Fibroblast of lung (primary cell): ENCODE data around the gene SPRR1A.

ENCODE experiments used
- CTCF ChIP-seq, 2 donors: IDR thresholded peaks in 1 of 2; conservative IDR thresholded peaks in 1 of 2; 1 replicate in 1 of 2; 2 replicates in 1 of 2; pipeline ENCODE4 v1.5.1; 2011 to 2012; ENCODE audit warnings: low read length in 2 of 2, control low read depth in 1 of 2, inconsistent platforms in 1 of 2, low read depth in 1 of 2, mild to moderate bottlenecking in 1 of 2
- EZH2 ChIP-seq: IDR thresholded peaks from 2 replicates; pipeline ENCODE4 v1.5.1; 2012; ENCODE audit warnings: low read length, control low read depth, mild to moderate bottlenecking; ENCODE audit errors: missing control alignments

GRCh38 chr1:152982076-152982475 lies 1.8 kb upstream of the SPRR1A start:
- TF ChIP-seq CTCF (conservative IDR thresholded peaks at IDR 0.05 in 1 of 2, IDR thresholded peaks at IDR 0.05 in 1 of 2; ENCODE audit: low read depth in 1 of 2, low read length in 2 of 2) (no peak), EZH2 (no peak)
